GM18505 (cell line): Measurements from ENCODE around the gene ANAPC15.
A peak's percentile ranks its signal among the peaks of the same experiment; 100 is the strongest.

Experiments
- ATAC-seq: cut with Tn5 transposase; IDR thresholded peaks from one replicate; pipeline ENCODE4 v1.9.1; 2021; ENCODE audit not compliant: unreplicated experiment
- POLR2A ChIP-seq: IDR thresholded peaks from 4 replicates; pipeline ENCODE4 v1.6.1; 2011; ENCODE audit warnings: borderline replicate concordance; ENCODE audit not compliant: insufficient read depth, insufficient read length; ENCODE audit errors: extremely low read depth

ANAPC15 gene

DNA sequence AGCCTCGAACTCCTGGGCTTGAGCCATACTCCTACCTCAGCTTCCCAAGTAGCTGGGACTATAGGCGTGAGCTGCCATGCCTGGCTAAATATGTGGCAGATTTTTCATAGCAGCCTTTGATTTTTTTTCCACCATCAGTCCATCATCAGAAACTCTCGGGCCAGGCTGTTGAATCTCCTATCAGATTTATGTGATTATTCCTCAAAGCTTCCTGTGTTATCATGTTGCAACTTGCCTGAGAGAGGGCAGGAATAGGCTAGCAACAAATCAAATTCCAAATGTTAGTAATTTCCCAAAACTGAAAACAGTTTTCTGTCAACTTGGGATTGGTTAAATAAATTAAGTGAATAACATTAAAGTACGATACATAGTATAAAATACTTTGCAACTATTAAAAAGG is 28.4 kb downstream of the ANAPC15 start:
- ATAC-seq = no peak
- TF ChIP-seq POLR2A = no peak

DNA sequence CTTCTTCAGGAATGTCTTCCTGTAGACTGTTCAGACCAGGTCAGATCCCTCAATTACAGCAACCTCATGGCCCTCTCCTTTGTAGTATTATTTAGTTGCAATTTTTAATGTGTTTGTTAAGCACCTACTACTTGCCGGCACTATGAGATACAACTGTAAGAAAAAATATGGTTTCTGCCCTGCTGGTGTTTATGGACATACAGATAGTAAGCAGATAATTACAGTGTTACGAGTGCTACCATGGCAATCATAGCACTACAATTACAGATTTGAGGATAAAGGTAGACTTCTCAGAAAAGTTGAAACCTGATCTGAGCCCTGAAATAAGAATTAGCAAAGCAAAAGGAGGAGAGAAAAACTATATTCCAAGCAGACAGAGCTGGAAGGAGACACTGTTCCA is 29.1 kb downstream of the ANAPC15 start:
- no peak for ATAC-seq

DNA sequence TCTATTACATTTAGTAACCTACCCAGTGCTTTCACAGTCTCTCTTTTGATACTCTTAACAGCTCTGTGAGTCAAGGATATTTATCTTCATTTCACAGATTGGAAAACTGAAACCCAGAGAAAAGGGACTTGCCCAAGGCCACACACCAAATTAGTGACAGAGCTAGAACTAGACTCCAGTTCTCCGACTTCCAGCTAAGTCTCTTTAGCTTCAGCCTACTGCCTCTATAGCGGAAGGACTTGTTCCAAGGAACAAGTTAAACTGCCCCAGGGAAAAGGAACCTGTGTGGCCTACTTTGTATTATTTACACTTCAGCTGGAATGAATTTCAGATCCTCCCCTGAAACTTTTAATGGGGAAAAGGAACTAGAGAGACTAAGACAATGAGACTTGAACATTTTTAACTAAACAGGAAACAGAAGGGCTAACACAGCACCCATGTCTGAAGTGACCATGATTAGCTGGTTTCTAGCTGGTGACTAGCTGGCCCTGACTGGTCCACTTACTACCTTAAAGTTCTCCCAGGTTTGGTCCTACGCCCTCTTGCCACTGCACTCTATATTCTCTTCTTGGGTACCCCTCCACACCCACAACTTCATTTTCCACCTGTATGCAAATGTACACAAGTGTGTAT is 30.6 kb downstream of the ANAPC15 start:
- no peak for TF ChIP-seq POLR2A
- ATAC-seq = no peak

More for the DNA sequence above, 29.1 kb downstream of the ANAPC15 start:
- no peak for TF ChIP-seq POLR2A

DNA sequence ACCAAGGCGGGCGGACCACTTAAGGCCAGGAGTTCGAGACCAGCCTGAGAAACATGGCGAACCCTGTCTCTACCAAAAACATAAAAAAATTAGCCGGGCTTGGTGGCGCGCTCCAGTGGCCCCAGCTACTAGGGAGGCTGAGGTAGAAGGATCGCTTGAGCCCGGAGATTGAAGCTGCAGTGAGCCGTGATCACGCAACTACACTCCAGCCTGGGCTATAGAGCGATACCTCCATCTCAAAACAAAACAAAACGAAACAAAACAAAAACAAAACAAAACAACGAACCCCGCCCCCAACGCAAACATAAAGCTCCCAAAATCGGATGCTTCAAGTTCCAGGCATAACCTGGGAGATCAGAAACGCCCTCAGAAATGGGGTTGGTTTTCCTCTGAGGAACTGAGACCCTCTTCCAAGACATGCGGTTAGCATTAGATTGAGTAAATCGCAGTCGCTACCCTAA is 31.3 kb downstream of the ANAPC15 start:
- TF ChIP-seq POLR2A = no peak
- no peak for ATAC-seq

DNA sequence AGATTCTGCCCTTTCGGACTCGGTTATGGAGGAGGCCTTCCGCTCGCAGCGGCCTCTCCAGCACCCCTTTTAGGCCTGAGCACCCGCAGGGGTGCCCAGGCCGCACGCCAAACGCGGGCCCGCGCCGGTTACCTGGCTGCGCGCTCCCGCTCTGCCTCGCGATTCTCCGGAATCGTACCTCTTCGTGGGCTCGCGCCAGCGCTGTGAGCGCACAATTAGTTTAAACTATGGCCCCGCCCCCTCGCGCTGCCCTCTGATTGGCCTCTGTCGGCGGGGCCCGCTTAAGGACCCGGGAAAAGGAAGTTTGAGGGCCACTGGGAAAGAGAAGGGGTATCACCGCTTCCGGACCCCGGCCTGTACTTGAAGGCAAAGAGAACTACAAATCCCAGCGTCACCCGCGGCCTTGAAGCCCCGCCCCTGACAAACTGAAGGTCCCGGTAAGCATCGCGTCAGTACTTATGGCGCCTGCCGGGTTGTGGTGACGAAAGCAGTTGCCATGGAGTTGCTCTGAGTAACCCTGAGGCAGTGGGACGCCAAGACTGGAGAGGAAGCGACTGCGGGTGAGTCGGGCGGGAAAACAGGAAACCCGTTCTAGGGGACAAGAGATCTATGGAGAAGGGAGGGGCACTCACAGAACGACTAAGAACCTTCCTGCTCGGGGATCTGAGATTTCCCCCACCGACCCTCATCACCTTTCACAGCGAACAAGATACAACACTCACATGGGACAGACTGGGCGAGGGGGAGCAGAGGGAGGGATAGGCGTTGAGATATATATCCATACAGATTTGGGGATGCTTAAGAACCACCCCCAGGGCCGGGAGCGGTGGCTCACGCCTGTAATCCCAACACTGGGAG is 31.9 kb downstream of the ANAPC15 start, which contains the start of the genes LRRC51 and NUMA1:
Gene LRRC51 (plus strand): TSS at position 525 of the 858 bp plus-strand sequence. CDS start 8,234 bp downstream, outside the sequence.
Gene NUMA1 (minus strand): TSS at position 217 of the 858 bp plus-strand sequence. CDS start 44,599 bp downstream, outside the sequence.
- TF ChIP-seq POLR2A = peak; percentile 74
- peak; percentile 94 for ATAC-seq

DNA sequence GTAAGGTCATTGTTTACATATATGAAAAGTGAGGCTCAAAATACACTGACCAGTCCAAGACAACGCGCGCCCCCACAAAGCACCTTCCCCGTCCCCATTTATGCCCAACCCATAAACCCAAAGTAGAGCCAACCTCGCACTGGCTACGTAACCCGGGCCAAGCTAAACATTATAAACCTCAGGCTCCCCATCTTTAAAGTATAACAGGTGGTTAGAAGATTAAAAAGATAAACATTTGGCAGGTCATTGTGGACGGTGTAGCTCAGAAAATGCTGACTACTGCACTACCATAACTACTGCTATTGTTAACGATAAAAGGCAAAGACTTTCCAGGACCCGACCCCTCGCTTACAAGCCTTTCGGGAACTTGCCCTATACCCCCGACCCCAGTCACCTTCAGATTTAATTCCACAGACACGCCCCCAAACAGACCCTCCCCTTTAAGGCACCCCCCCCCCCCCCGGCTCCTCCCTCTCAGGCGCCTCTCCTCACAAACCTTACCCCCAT is 32.6 kb downstream of the ANAPC15 start:
- TF ChIP-seq POLR2A = no peak

DNA sequence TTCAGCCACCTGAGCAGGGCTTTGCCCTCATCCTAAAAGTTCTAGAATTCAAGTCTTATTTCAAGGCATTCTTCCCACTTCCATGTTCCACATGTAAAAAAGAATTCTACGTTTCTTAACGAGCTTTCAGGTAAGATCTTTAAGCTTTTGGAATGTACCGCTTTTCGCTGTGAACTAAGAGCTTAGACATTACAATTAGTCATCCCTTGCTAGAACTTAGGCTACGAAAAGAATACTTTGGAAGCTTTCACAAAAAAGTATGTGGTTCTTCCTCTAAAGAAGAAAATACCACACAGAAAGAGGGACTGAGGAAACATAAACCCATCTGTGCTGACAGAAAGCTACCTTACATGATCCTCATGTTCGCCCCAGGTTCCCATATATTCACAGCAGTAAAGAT is 34.0 kb downstream of the ANAPC15 start:
- no peak for TF ChIP-seq POLR2A
- ATAC-seq = no peak

More for the DNA sequence above, 32.6 kb downstream of the ANAPC15 start:
- ATAC-seq = no peak

DNA sequence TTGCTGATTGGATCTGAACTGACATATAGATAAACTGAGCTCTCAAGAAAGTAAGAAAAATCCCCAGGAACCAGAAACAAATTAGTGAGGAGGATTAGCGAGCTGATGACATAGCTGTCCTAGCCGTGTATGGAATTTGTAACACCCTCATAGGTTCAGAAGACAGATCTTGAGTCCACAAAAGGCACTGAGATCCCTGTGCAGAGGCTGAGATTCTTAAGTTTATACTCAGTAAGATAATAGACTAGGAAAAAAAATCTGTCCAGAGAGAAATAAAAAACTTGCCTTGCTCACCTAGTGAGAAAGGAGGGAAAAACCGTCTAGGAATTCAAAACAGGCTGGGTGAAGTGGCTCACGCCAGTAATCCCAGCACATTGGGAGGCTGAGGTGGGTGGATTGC is 36.7 kb downstream of the ANAPC15 start:
- no peak for ATAC-seq
- no peak for TF ChIP-seq POLR2A

DNA sequence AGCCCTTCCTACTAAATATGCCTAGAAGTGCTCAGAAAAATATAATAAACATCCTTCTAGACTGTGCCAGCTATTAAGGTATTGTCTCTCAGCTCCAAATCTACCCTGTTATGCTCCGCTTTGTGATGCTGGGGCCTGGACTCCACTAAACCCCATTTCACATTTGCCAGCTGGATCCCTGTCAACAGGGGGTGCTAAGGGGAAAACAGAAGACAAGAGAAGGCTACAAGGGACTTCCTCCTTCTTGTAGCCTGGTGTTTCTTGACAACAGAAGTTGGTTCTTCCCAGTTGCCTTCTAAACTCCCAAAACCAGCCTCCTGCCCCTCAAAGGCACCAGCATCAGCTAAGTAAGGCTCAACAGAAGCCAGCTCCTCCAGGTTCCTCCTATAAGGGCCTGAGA is 37.4 kb downstream of the ANAPC15 start:
- no peak for ATAC-seq
- TF ChIP-seq POLR2A = no peak

DNA sequence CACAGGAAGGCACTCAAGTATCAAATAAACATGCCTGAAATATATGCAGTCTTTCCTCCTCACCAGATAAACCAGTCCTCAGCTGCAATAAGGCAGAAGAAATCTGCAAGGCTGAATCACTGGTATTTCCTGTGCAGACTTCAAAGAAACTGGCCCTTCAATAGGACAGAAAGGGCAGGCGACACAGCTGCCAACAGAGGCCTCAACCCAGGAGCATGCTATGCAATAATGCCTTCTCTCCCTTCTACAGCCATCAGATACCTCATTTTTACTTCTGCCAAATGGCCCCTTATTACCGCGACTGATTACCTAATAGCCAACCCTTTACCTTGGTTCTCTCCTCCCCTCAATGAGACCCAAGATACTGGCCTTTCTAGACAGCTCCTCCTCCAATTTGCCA is 40.1 kb downstream of the ANAPC15 start:
- no peak for ATAC-seq
- TF ChIP-seq POLR2A = no peak

DNA sequence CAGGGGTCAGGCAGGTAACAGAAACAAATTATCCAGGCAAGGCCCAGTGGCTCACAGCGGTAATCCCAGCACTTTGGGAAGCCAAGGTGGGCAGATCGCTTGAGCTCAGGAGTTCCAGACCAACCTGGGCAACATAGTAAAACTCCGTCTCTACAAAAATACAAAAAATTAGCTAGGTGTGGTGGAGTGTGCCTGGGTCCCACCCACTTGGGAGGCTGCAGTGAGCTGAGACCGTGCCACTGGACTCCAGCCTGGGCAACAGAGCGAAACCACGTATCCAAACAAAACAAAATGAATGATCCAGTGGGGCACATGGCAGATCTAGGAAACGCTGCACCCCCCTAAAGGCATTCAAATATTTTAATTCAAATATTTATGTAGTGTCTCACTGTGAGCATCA is 42.0 kb downstream of the ANAPC15 start:
- TF ChIP-seq POLR2A = no peak
- no peak for ATAC-seq

DNA sequence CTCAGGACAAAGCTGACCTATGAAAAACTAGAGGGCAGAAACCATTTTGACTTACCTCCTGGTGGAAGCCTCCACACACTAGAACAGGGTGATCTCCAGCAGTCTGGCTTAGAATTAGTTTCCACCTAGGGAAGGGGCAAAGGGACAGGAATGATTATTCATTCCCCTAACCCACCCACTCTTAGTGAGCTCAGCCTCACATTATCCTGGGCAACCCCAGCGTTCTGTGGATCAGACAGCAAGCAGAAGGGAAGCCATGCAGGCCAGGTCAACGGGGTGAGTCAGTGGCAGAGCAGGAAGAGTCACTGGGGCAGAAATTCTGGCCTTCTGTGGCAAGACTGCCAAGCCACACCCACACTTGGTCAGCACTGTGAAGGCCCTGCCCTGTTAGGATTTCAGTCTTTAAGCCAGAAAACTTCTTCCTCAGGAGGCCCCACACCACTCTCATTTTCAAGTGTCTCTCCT is 42.7 kb downstream of the ANAPC15 start:
- TF ChIP-seq POLR2A = peak; percentile 59
- ATAC-seq = no peak

DNA sequence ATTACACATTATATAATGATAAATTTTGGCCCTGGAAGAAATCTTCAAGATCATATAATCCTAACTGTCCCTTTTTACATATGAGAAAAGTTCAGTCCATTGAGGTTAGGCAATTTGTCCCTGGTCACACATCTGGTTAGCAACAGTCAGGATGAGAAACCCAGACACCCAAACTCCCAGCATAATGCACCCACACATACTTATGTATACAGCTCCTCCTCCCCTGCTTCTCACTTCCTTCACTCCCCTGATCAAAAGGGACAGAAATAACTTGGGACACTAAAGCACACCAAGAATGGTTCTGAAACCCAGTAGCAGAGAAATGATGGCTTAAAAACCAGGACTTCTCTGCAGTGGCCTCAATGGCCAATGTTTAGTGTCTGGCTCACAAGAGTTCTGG is 43.3 kb downstream of the ANAPC15 start:
- no peak for ATAC-seq
- TF ChIP-seq POLR2A = no peak

DNA sequence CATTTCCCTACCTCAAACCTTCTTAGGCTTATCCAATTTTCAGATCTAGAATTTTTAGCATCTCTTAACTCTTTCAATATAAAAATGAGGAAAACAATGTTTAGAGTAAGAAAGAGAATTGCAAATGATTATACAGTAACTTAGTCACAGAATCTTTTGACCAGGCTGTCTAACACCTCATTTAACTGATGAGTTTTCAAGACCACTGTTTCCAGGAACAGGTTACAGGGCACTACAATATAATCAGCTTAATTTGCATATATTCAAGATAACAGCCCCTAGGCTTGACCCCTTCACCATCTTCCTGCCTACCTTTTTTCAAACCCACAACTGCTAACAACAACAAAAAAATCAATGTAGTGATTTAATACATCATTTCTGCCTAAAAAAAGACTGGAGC is 44.8 kb downstream of the ANAPC15 start:
- ATAC-seq = no peak

DNA sequence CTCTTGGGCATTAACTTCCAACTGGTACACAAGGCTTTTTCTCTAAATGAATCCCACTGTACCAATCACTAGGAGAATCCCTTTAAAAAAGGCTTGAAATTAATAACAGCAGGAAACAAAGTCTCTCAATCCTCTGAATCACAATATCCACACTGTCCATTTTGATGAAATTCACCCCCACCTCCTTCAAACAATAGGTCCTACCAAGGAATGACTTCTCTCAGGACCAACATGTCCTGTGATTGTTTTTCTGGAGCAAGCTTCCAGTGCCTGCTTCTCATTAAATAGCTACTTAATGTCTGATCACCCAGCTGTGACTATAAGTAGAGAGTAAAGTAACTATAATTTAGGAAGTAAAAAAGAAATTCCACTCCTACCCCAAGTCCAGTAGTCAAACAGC is 45.2 kb downstream of the ANAPC15 start:
- no peak for TF ChIP-seq POLR2A
- ATAC-seq = no peak

More for the DNA sequence above, 44.8 kb downstream of the ANAPC15 start:
- no peak for TF ChIP-seq POLR2A
